ENCODE results near the gene HKDC1.

HKDC1 gene

DNA sequence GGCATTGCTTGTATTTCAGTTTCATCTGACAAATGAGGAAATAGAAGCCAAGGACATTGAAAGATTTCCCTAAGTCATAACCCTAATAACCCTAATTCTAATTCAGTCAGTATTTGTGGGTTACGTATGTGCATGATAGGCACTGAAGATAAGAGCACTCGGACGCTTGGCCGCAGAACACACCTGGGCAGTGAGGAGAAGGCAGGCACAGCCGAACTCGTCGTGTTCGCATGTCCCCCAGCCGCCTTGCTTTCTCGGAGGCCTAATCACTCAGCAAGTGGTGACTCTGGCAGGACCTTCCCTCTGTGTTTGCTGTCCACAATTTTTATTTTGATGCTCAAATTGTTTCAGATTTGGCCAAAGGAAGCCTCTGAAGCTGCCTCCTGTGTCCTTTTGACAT is 23.7 kb downstream of the HKDC1 start:
- peaks cover 9% of the 10 kb centered on the region for H3K4me1 ChIP-seq (ENCODE audit: insufficient read depth, low read length, poor library complexity, severe bottlenecking)
- H3K4me2 ChIP-seq (ENCODE audit: low read depth, low read length, poor library complexity, severe bottlenecking): no peak overlapping the region
- H3K9me3 ChIP-seq (ENCODE audit: insufficient read depth, low read depth, low read length): no peaks in the 10 kb centered on the region
- no peak for TF ChIP-seq EZH2phosphoT487 (IDR thresholded peaks at IDR 0.05; ENCODE audit: borderline replicate concordance)
- TF ChIP-seq, protein P1, sequence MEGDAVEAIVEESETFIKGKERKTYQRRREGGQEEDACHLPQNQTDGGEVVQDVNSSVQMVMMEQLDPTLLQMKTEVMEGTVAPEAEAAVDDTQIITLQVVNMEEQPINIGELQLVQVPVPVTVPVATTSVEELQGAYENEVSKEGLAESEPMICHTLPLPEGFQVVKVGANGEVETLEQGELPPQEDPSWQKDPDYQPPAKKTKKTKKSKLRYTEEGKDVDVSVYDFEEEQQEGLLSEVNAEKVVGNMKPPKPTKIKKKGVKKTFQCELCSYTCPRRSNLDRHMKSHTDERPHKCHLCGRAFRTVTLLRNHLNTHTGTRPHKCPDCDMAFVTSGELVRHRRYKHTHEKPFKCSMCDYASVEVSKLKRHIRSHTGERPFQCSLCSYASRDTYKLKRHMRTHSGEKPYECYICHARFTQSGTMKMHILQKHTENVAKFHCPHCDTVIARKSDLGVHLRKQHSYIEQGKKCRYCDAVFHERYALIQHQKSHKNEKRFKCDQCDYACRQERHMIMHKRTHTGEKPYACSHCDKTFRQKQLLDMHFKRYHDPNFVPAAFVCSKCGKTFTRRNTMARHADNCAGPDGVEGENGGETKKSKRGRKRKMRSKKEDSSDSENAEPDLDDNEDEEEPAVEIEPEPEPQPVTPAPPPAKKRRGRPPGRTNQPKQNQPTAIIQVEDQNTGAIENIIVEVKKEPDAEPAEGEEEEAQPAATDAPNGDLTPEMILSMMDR (conservative IDR thresholded peaks at IDR 0.05; ENCODE audit: low read length): no peak
- H3K27me3 ChIP-seq (ENCODE audit: insufficient read depth, low read length, poor library complexity, severe bottlenecking): no peaks in the 10 kb centered on the region
- H3K36me3 ChIP-seq (ENCODE audit: insufficient read depth, low read length): no peaks in the 10 kb centered on the region
- no peaks in the 10 kb centered on the region for H3K9me2 ChIP-seq (replicated peaks; ENCODE audit: low read depth, low read length)
- H3K4me3 ChIP-seq (ENCODE audit: low read length, poor library complexity, severe bottlenecking): no peak overlapping the region
- no peaks in the 10 kb centered on the region for H4K20me1 ChIP-seq (ENCODE audit: insufficient read depth, low read length, poor library complexity, severe bottlenecking)
- H3F3A ChIP-seq (ENCODE audit: low read depth): no peaks in the 10 kb centered on the region
- no peak overlapping the region for H2AFZ ChIP-seq (ENCODE audit: low read length)
- H3K9ac ChIP-seq (ENCODE audit: low read depth, low read length, poor library complexity, severe bottlenecking): no peak overlapping the region
- H3K79me2 ChIP-seq (ENCODE audit: insufficient read depth, low read length): no peaks in the 10 kb centered on the region

DNA sequence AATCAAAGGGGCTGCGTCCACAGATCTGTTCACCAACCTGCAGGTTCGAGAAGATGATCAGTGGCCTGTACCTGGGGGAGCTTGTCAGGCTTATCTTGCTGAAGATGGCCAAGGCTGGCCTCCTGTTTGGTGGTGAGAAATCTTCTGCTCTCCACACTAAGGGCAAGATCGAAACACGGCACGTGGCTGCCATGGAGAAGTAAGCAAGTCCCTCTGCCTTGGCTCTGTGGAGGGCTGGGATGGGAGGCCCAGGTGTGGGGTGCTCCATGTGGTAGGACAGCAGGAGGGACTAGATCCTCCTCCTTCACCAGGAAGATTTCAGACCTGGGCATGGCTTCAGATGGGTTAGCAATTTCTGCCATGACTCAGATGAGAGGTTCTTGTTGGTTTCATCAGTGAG is 25.9 kb downstream of the HKDC1 start:
- Histone ChIP-seq H3K79me2 (ENCODE audit: insufficient read depth, low read length) (no peaks in the 10 kb centered on the region), H3K4me3 (ENCODE audit: low read length, poor library complexity, severe bottlenecking) (no peak overlapping the region), H3K4me1 (ENCODE audit: insufficient read depth, low read length, poor library complexity, severe bottlenecking) (no peaks in the 10 kb centered on the region), H2AFZ (ENCODE audit: low read length) (no peak overlapping the region), H3K9ac (ENCODE audit: low read depth, low read length, poor library complexity, severe bottlenecking) (no peak overlapping the region), H3K9me2 (replicated peaks; ENCODE audit: low read depth, low read length) (no peaks in the 10 kb centered on the region), H3K36me3 (ENCODE audit: insufficient read depth, low read length) (no peaks in the 10 kb centered on the region), H3K27me3 (ENCODE audit: insufficient read depth, low read length, poor library complexity, severe bottlenecking) (no peaks in the 10 kb centered on the region), H3F3A (ENCODE audit: low read depth) (no peaks in the 10 kb centered on the region), H3K4me2 (ENCODE audit: low read depth, low read length, poor library complexity, severe bottlenecking) (no peak overlapping the region), H3K9me3 (ENCODE audit: insufficient read depth, low read depth, low read length) (no peaks in the 10 kb centered on the region), H4K20me1 (ENCODE audit: insufficient read depth, low read length, poor library complexity, severe bottlenecking) (no peaks in the 10 kb centered on the region)
- TF ChIP-seq, protein P1 (conservative IDR thresholded peaks at IDR 0.05; ENCODE audit: low read length): no peak
- TF ChIP-seq EZH2phosphoT487 (IDR thresholded peaks at IDR 0.05; ENCODE audit: borderline replicate concordance): no peak

DNA sequence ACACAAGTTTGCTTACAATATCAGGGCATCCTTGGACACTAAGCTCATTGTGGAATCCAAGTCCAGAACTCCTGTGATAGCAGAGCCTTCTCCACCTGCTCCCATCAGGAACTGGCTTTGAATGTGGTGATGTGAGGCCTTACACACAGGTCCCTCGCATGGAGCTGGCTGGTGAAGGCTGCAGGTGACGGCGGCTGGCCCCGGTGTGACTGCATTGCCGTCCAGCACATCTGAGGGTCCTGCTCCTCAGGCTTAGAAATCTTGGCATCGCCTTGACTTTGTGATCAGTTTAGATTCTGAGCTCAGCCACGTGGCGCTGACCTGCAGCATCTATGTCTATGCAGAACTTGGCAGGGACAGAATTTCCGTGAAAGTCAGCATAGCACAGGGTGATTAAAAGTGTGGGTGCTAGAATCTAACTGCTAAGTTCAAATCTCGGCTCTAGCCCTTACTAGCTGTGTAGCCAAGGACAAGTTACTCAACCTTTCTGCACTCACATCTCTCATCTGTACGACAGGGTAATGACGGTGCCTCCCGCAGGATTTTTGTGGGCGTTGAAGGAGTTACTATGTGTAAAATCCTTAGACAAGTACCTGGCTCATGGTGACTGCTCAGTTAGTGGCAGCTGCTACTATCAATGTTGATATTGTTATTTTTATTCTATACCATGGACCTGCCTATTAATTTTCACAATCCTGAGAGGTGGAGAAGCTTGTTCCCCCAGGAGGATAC is 26.6 kb downstream of the HKDC1 start:
- Histone ChIP-seq H3K27me3 (ENCODE audit: insufficient read depth, low read length, poor library complexity, severe bottlenecking) (no peaks in the 10 kb centered on the region), H3K9me3 (ENCODE audit: insufficient read depth, low read depth, low read length) (no peaks in the 10 kb centered on the region), H3K9ac (ENCODE audit: low read depth, low read length, poor library complexity, severe bottlenecking) (no peak overlapping the region), H3K4me2 (ENCODE audit: low read depth, low read length, poor library complexity, severe bottlenecking) (no peak overlapping the region), H3K4me1 (ENCODE audit: insufficient read depth, low read length, poor library complexity, severe bottlenecking) (no peaks in the 10 kb centered on the region), H3K36me3 (ENCODE audit: insufficient read depth, low read length) (no peaks in the 10 kb centered on the region), H3F3A (ENCODE audit: low read depth) (no peaks in the 10 kb centered on the region), H3K79me2 (ENCODE audit: insufficient read depth, low read length) (no peaks in the 10 kb centered on the region), H3K9me2 (replicated peaks; ENCODE audit: low read depth, low read length) (no peaks in the 10 kb centered on the region), H4K20me1 (ENCODE audit: insufficient read depth, low read length, poor library complexity, severe bottlenecking) (no peaks in the 10 kb centered on the region), H3K4me3 (ENCODE audit: low read length, poor library complexity, severe bottlenecking) (no peak overlapping the region), H2AFZ (ENCODE audit: low read length) (no peak overlapping the region)
- no peak for TF ChIP-seq EZH2phosphoT487 (IDR thresholded peaks at IDR 0.05; ENCODE audit: borderline replicate concordance)
- TF ChIP-seq, protein P1 (conservative IDR thresholded peaks at IDR 0.05; ENCODE audit: low read length): no peak
